HG02885 (cell line): ENCODE data around the gene NXPH1.

Experiments used
- ATAC-seq: cut with Tn5 transposase; IDR thresholded peaks from one replicate; pipeline ENCODE4 v1.9.1; 2021; ENCODE audit warnings: mild to moderate bottlenecking; ENCODE audit not compliant: unreplicated experiment, poor library complexity

NXPH1 gene

GRCh38 chr7:8585591-8585990 lies 152.2 kb downstream of the NXPH1 start:
- ATAC-seq = no peak

GRCh38 chr7:8590225-8590624 lies 156.8 kb downstream of the NXPH1 start:
- ATAC-seq = no peak

- ATAC-seq = no peak
Measured at GRCh38 chr7:8590791-8591190, 157.4 kb downstream of the NXPH1 start.

GRCh38 chr7:8591289-8591688 lies 157.9 kb downstream of the NXPH1 start:
- ATAC-seq = no peak

- ATAC-seq = no peak
Measured at GRCh38 chr7:8592167-8592566, 158.8 kb downstream of the NXPH1 start.

- no peak for ATAC-seq
Measured at GRCh38 chr7:8594115-8594514, 160.7 kb downstream of the NXPH1 start.

- ATAC-seq = no peak
Measured at GRCh38 chr7:8597565-8597964, 164.2 kb downstream of the NXPH1 start.

- no peak for ATAC-seq
Measured at GRCh38 chr7:8601121-8601520, 167.7 kb downstream of the NXPH1 start.

- ATAC-seq = no peak
Measured at GRCh38 chr7:8605221-8605620, 171.8 kb downstream of the NXPH1 start.

- no peak for ATAC-seq
Measured at GRCh38 chr7:8612584-8612983, 179.2 kb downstream of the NXPH1 start.

GRCh38 chr7:8613191-8613590 lies 179.8 kb downstream of the NXPH1 start:
- ATAC-seq = no peak

- no peak for ATAC-seq
Measured at GRCh38 chr7:8615019-8615418, 181.6 kb downstream of the NXPH1 start.

- ATAC-seq = no peak
Measured at GRCh38 chr7:8618441-8619070, 185.1 kb downstream of the NXPH1 start.

- ATAC-seq = no peak
Measured at GRCh38 chr7:8620169-8620568, 186.8 kb downstream of the NXPH1 start.

- no peak for ATAC-seq
Measured at GRCh38 chr7:8625612-8626011, 192.2 kb downstream of the NXPH1 start.

- ATAC-seq = no peak
Measured at GRCh38 chr7:8627325-8627724, 193.9 kb downstream of the NXPH1 start.

- no peak for ATAC-seq
Measured at GRCh38 chr7:8628656-8629055, 195.2 kb downstream of the NXPH1 start.

GRCh38 chr7:8629504-8629903 lies 196.1 kb downstream of the NXPH1 start:
- no peak for ATAC-seq

- ATAC-seq = no peak
Measured at GRCh38 chr7:8637322-8637721, 203.9 kb downstream of the NXPH1 start.

- ATAC-seq = no peak
Measured at GRCh38 chr7:8638076-8638475, 204.7 kb downstream of the NXPH1 start.

GRCh38 chr7:8639668-8640067 lies 206.3 kb downstream of the NXPH1 start:
- peak; percentile 52 for ATAC-seq

- no peak for ATAC-seq
Measured at GRCh38 chr7:8640671-8641070, 207.3 kb downstream of the NXPH1 start.
